SU-DHL-6 (cell line): ENCODE results near the gene NFATC3.

Source experiments
- EZH2phosphoT487 ChIP-seq: fragments of 200-600 bp; sonication (generic), shearing (Covaris generic); conservative IDR thresholded peaks from 2 replicates; pipeline ENCODE4 v1.6.1; 2018; ENCODE audit warnings: mild to moderate bottlenecking, antibody characterized with exemption, low read length, moderate library complexity, mixed read lengths
- TF ChIP-seq, protein P1 (sequence below): fragments of 200-600 bp; sonication (generic); IDR thresholded peaks from one replicate; pipeline ENCODE4 v1.5.1; 2017; ENCODE audit warnings: antibody characterized with exemption, mild to moderate bottlenecking, low read length, moderate library complexity; ENCODE audit not compliant: insufficient read depth, poor library complexity, severe bottlenecking

DNA sequence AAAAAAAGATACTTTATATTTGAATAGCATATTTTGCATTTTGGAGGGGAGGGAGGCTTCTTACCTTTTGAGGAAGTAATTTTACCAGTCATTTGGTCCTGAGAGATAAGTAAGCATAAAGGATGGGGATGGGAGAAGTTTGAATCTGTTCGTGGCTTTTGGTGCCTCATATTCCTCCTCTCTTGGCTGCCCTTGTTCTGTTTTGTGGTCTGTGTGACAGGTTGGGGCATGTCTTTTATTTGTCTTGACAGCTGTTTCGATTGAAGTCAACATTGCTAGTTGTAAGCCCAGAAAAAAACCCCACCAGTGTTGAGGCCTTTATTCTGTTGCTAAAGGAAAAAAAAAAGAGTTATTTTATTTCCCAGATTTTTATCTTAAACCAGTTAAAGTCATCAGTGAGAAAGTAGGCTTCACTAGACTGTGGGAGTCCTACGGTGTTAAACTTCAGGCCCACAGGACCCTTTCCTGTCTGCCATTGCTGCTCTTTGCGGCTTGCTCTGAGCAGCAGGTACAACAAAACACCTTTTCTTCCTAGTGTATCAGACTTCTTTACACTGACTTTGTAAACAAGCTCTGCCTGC, 190.5 kb downstream of the NFATC3 start:
- TF ChIP-seq, protein P1, sequence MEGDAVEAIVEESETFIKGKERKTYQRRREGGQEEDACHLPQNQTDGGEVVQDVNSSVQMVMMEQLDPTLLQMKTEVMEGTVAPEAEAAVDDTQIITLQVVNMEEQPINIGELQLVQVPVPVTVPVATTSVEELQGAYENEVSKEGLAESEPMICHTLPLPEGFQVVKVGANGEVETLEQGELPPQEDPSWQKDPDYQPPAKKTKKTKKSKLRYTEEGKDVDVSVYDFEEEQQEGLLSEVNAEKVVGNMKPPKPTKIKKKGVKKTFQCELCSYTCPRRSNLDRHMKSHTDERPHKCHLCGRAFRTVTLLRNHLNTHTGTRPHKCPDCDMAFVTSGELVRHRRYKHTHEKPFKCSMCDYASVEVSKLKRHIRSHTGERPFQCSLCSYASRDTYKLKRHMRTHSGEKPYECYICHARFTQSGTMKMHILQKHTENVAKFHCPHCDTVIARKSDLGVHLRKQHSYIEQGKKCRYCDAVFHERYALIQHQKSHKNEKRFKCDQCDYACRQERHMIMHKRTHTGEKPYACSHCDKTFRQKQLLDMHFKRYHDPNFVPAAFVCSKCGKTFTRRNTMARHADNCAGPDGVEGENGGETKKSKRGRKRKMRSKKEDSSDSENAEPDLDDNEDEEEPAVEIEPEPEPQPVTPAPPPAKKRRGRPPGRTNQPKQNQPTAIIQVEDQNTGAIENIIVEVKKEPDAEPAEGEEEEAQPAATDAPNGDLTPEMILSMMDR, result no peak
- TF ChIP-seq EZH2phosphoT487, result no peak
